GM23338 (cell line): ENCODE measurements around the gene DAB1. TPM values are rescaled to one million over a fixed set of nuclear protein-coding genes. Genes with fewer than 3 reads are reported as not detected.

Experiments used
- ATAC-seq: fragments of 200-7000 bp; cut with Tn5 transposase; 3 replicates; pipeline ENCODE4 v1.9.1; 2020
- DNase-seq: peaks from one replicate; pipeline ENCODE4 v3.0.0-alpha.2; 2015; ENCODE audit warnings: low spot score
- H2AFZ ChIP-seq: fragments of 200-600 bp; sonication (generic); 2 replicates; pipeline ENCODE4 v1.8.0; 2016; ENCODE audit warnings: antibody characterized with exemption, mild to moderate bottlenecking, moderate library complexity
- H3F3A ChIP-seq: fragments of 200-600 bp; sonication (generic); replicated peaks from 2 replicates; pipeline ENCODE4 v1.8.0; 2017; ENCODE audit warnings: antibody characterized with exemption, mixed run types, low read depth
- H3K27ac ChIP-seq: fragments of 200-600 bp; sonication (generic); 2 replicates; pipeline ENCODE4 v1.6.1; 2016; ENCODE audit warnings: low read depth
- H3K27me3 ChIP-seq: fragments of 200-600 bp; sonication (generic); 2 replicates; pipeline ENCODE4 v1.8.0; 2016; ENCODE audit warnings: mild to moderate bottlenecking, mixed run types, moderate library complexity; ENCODE audit not compliant: insufficient read depth
- H3K36me3 ChIP-seq: fragments of 200-600 bp; sonication (generic); 2 replicates; pipeline ENCODE4 v1.8.0; 2016; ENCODE audit warnings: mild to moderate bottlenecking; ENCODE audit not compliant: insufficient read depth
- H3K4me1 ChIP-seq: fragments of 200-600 bp; sonication (generic); 2 replicates; pipeline ENCODE4 v1.8.0; 2016; ENCODE audit warnings: mild to moderate bottlenecking, moderate library complexity; ENCODE audit not compliant: insufficient read depth
- H3K4me2 ChIP-seq: fragments of 200-600 bp; sonication (generic); 2 replicates; pipeline ENCODE4 v1.7.1; 2017; ENCODE audit warnings: mixed run types
- H3K4me3 ChIP-seq: fragments of 200-600 bp; sonication (generic); 2 replicates; pipeline ENCODE4 v1.6.1; 2016; ENCODE audit warnings: mixed run types
- H3K79me2 ChIP-seq: fragments of 200-600 bp; sonication (generic); replicated peaks from 2 replicates; pipeline ENCODE4 v1.8.0; 2017; ENCODE audit warnings: mild to moderate bottlenecking; ENCODE audit not compliant: insufficient read depth
- H3K9me2 ChIP-seq: fragments of 200-600 bp; sonication (generic); 2 replicates; pipeline ENCODE4 v1.8.0; 2017; ENCODE audit not compliant: insufficient read depth
- H4K20me1 ChIP-seq: fragments of 200-600 bp; sonication (generic); replicated peaks from 2 replicates; pipeline ENCODE4 v1.8.0; 2017; ENCODE audit warnings: mild to moderate bottlenecking; ENCODE audit not compliant: insufficient read depth
- H3K27ac Mint-ChIP-seq: 2 replicates; pipeline ENCODE4 v1.8.0; 2020; ENCODE audit warnings: inconsistent platforms, mild to moderate bottlenecking, moderate library complexity, mixed read lengths
- H3K27me3 Mint-ChIP-seq: 3 replicates; pipeline ENCODE4 v1.8.0; 2022; ENCODE audit warnings: low read depth, mild to moderate bottlenecking, moderate library complexity, mixed read lengths, inconsistent platforms; ENCODE audit not compliant: insufficient read depth, poor library complexity
- H3K36me3 Mint-ChIP-seq: 3 replicates; pipeline ENCODE4 v1.8.0; 2021; ENCODE audit warnings: low read depth, mild to moderate bottlenecking, inconsistent platforms, moderate library complexity, mixed read lengths
- H3K4me1 Mint-ChIP-seq: 3 replicates; pipeline ENCODE4 v1.8.0; 2020; ENCODE audit warnings: mild to moderate bottlenecking, inconsistent platforms, mixed read lengths
- H3K4me3 Mint-ChIP-seq: 3 replicates; pipeline ENCODE4 v1.8.0; 2021; ENCODE audit warnings: moderate library complexity, mild to moderate bottlenecking, inconsistent platforms, mixed read lengths
- H3K9me3 Mint-ChIP-seq: 3 replicates; pipeline ENCODE4 v1.8.0; 2020; ENCODE audit warnings: moderate library complexity, mild to moderate bottlenecking, inconsistent platforms, mixed read lengths
- CREB1 ChIP-seq: fragments of 250-450 bp; sonication (Bioruptor Pico); IDR thresholded peaks from 2 replicates; pipeline ENCODE4 v1.5.0; 2020; ENCODE audit warnings: low read depth, mild to moderate bottlenecking, moderate library complexity
- EZH2 ChIP-seq: fragments of 200-600 bp; sonication (generic); IDR thresholded peaks from one replicate; pipeline ENCODE4 v1.8.0; 2017; ENCODE audit warnings: antibody characterized with exemption, mild to moderate bottlenecking, low read depth; ENCODE audit not compliant: unreplicated experiment
- EZH2phosphoT487 ChIP-seq: fragments of 200-600 bp; sonication (generic); IDR thresholded peaks from one replicate; pipeline ENCODE4 v1.8.1; 2018; ENCODE audit warnings: antibody characterized with exemption; ENCODE audit not compliant: unreplicated experiment
- JUNB ChIP-seq: IDR thresholded peaks from one replicate; pipeline ENCODE4 v1.6.1; 2016; ENCODE audit warnings: antibody characterized with exemption; ENCODE audit not compliant: unreplicated experiment
- NANOG ChIP-seq: IDR thresholded peaks from 2 replicates; pipeline ENCODE4 v1.6.1; 2016; ENCODE audit warnings: antibody characterized with exemption, borderline replicate concordance
- POLR2AphosphoS5 ChIP-seq: IDR thresholded peaks from 2 replicates; pipeline ENCODE4 v1.6.1; 2016; ENCODE audit warnings: antibody characterized with exemption, low read depth
- STAT1 ChIP-seq: IDR thresholded peaks from one replicate; pipeline ENCODE4 v1.6.1; 2016; ENCODE audit warnings: antibody characterized with exemption; ENCODE audit not compliant: unreplicated experiment
- ZNF331 ChIP-seq: fragments of 250-450 bp; sonication (Bioruptor Pico); IDR thresholded peaks from 2 replicates; pipeline ENCODE4 v1.5.0; 2020; ENCODE audit warnings: low read depth, mild to moderate bottlenecking, moderate library complexity
- ZNF462 ChIP-seq: fragments of 250-450 bp; sonication (Bioruptor Pico); IDR thresholded peaks from 2 replicates; pipeline ENCODE4 v1.5.0; 2020; ENCODE audit warnings: mild to moderate bottlenecking, moderate library complexity
- polyA plus RNA-seq: library from polyadenylated mRNA; unstranded; fragments of >200 nt; fragmentation: Nextera tagmentation; extraction: Ambion mirVana; gene quantifications from 2 replicates; pipeline ENCODE4 v1.2.1, GENCODE V29; 2016
- total RNA-seq: library from RNA; depleted of rRNA; stranded (reverse); fragments of >200 nt; shearing (Covaris generic); gene quantifications from 2 replicates; pipeline ENCODE4 v1.2.3, GENCODE V29; 2014
- TF ChIP-seq, protein P1 (sequence below): IDR thresholded peaks from 2 replicates; pipeline ENCODE4 v1.6.1; 2016; ENCODE audit warnings: antibody characterized with exemption
- TF ChIP-seq, protein P2 (sequence below): IDR thresholded peaks from one replicate; pipeline ENCODE4 v1.6.1; 2018; ENCODE audit warnings: antibody characterized with exemption; ENCODE audit not compliant: unreplicated experiment
- TF ChIP-seq, protein P3 (sequence below), 2 experiments: fragments of 200-600 bp in 1 of 2; sonication (generic) in 1 of 2; conservative IDR thresholded peaks; 2 replicates each; pipeline versions ENCODE4 v1.5.1 to v1.6.1; 2016 to 2017; ENCODE audit warnings: antibody characterized with exemption in 2 of 2, low read depth in 2 of 2, mild to moderate bottlenecking in 2 of 2, moderate library complexity in 1 of 2

The DAB1 gene
- total and polyA plus RNA-seq, 2 experiments from 2014 or later = 12.8 to 14.5 TPM

GRCh38 chr1:57017200-57017599 is 406.7 kb downstream of the DAB1 start:
- TF ChIP-seq POLR2AphosphoS5 = no peak
- TF ChIP-seq STAT1 = no peak
- TF ChIP-seq EZH2phosphoT487 = no peak
- no peak for TF ChIP-seq NANOG
- TF ChIP-seq, protein P1, sequence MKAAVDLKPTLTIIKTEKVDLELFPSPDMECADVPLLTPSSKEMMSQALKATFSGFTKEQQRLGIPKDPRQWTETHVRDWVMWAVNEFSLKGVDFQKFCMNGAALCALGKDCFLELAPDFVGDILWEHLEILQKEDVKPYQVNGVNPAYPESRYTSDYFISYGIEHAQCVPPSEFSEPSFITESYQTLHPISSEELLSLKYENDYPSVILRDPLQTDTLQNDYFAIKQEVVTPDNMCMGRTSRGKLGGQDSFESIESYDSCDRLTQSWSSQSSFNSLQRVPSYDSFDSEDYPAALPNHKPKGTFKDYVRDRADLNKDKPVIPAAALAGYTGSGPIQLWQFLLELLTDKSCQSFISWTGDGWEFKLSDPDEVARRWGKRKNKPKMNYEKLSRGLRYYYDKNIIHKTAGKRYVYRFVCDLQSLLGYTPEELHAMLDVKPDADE = no peak
- no peak for TF ChIP-seq EZH2
- TF ChIP-seq CREB1 = no peak
- TF ChIP-seq, protein P2, sequence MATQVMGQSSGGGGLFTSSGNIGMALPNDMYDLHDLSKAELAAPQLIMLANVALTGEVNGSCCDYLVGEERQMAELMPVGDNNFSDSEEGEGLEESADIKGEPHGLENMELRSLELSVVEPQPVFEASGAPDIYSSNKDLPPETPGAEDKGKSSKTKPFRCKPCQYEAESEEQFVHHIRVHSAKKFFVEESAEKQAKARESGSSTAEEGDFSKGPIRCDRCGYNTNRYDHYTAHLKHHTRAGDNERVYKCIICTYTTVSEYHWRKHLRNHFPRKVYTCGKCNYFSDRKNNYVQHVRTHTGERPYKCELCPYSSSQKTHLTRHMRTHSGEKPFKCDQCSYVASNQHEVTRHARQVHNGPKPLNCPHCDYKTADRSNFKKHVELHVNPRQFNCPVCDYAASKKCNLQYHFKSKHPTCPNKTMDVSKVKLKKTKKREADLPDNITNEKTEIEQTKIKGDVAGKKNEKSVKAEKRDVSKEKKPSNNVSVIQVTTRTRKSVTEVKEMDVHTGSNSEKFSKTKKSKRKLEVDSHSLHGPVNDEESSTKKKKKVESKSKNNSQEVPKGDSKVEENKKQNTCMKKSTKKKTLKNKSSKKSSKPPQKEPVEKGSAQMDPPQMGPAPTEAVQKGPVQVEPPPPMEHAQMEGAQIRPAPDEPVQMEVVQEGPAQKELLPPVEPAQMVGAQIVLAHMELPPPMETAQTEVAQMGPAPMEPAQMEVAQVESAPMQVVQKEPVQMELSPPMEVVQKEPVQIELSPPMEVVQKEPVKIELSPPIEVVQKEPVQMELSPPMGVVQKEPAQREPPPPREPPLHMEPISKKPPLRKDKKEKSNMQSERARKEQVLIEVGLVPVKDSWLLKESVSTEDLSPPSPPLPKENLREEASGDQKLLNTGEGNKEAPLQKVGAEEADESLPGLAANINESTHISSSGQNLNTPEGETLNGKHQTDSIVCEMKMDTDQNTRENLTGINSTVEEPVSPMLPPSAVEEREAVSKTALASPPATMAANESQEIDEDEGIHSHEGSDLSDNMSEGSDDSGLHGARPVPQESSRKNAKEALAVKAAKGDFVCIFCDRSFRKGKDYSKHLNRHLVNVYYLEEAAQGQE = no peak
- no peak for TF ChIP-seq ZNF331 (CRISPR knock-in tag)
- TF ChIP-seq JUNB = no peak
- TF ChIP-seq, protein P3, sequence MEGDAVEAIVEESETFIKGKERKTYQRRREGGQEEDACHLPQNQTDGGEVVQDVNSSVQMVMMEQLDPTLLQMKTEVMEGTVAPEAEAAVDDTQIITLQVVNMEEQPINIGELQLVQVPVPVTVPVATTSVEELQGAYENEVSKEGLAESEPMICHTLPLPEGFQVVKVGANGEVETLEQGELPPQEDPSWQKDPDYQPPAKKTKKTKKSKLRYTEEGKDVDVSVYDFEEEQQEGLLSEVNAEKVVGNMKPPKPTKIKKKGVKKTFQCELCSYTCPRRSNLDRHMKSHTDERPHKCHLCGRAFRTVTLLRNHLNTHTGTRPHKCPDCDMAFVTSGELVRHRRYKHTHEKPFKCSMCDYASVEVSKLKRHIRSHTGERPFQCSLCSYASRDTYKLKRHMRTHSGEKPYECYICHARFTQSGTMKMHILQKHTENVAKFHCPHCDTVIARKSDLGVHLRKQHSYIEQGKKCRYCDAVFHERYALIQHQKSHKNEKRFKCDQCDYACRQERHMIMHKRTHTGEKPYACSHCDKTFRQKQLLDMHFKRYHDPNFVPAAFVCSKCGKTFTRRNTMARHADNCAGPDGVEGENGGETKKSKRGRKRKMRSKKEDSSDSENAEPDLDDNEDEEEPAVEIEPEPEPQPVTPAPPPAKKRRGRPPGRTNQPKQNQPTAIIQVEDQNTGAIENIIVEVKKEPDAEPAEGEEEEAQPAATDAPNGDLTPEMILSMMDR (conservative IDR thresholded peaks at IDR 0.05; ENCODE audit: low read depth in 2 of 2) = no peak
- TF ChIP-seq ZNF462 (CRISPR knock-in tag) = no peak
- peaks cover 18% of the 10 kb centered on the region for H3K4me1 Mint-ChIP-seq
- Histone ChIP-seq H4K20me1 (no peaks in the 10 kb centered on the region; the same call in 1 of the 2 replicates), H3K9me2 (no peaks in the 10 kb centered on the region), H3K4me2 (no peak overlapping the region), H3K4me1 (no peaks in the 10 kb centered on the region), H3K79me2 (no peaks in the 10 kb centered on the region), H3K4me3 (no peak overlapping the region), H3K27ac (no peak overlapping the region), H3F3A (no peaks in the 10 kb centered on the region), H2AFZ (no peak overlapping the region), H3K27me3 (no peaks in the 10 kb centered on the region), H3K36me3 (no peaks in the 10 kb centered on the region)
- DNase-seq (peak; percentile 9), ATAC-seq (no peak; the same call in 2 of the 3 replicates)
- H3K27ac Mint-ChIP-seq = no peak overlapping the region; the same call in 1 of the 2 replicates
- no peaks in the 10 kb centered on the region for H3K36me3 Mint-ChIP-seq
- H3K9me3 Mint-ChIP-seq = no peaks in the 10 kb centered on the region
- H3K27me3 Mint-ChIP-seq = peaks cover 4% of the 10 kb centered on the region
- H3K4me3 Mint-ChIP-seq = no peak overlapping the region
